ENCODE measurements around the gene SAMHD1. TPM values are rescaled to one million over a fixed set of nuclear protein-coding genes. Genes with fewer than 3 reads are reported as not detected.
A peak's percentile ranks its signal among the peaks of the same experiment; 100 is the strongest.

Gene SAMHD1
- total and polyA plus RNA-seq, 2 donors (not counting 1 experiment from before 2014, with no cell fraction given) = 7.9 to 12.8 TPM

GRCh38 chr20:36866164-36866563 lies 85.3 kb downstream of the SAMHD1 start:
- Histone ChIP-seq H3K9ac (ENCODE audit: low read length) (no peak overlapping the region), H3K4me1 (ENCODE audit: control insufficient read depth in 2 of 2, insufficient read depth in 2 of 2, low read length in 2 of 2) (peaks cover 34 to 44% of the 10 kb centered on the region in 2 donors), H3K4me2 (replicated peaks; ENCODE audit: low read depth, low read length, poor library complexity, severe bottlenecking) (no peak overlapping the region), H3K4me3 (ENCODE audit: control extremely low read depth in 1 of 5, extremely low read depth in 1 of 5, insufficient read depth in 1 of 5, low read depth in 2 of 5, low read length in 4 of 5) (no peak overlapping the region), H3K27me3 (replicated peaks in 1 of 4; ENCODE audit: control extremely low read depth in 1 of 4, control insufficient read depth in 3 of 4, insufficient read depth in 4 of 4, low read length in 3 of 4) (no peaks in the 10 kb centered on the region), H3K9me3 (ENCODE audit: control extremely low read depth in 1 of 3, control insufficient read depth in 2 of 3, insufficient read depth in 1 of 3, low read length in 2 of 3) (no peaks in the 10 kb centered on the region), H3K79me2 (ENCODE audit: control insufficient read depth, insufficient read depth, low read length) (peaks cover 13% of the 10 kb centered on the region), H3K36me3 (replicated peaks in 1 of 2; ENCODE audit: control extremely low read depth in 1 of 2, control insufficient read depth in 1 of 2, extremely low read depth in 1 of 2, insufficient read depth in 2 of 2, low read length in 1 of 2) (no peaks in the 10 kb centered on the region), H2AFZ (ENCODE audit: insufficient read depth, low read depth, low read length, poor library complexity, severe bottlenecking) (no peak overlapping the region), H4K20me1 (ENCODE audit: control insufficient read depth, insufficient read depth, low read length, poor library complexity, severe bottlenecking) (peaks cover 14% of the 10 kb centered on the region), H3K27ac (ENCODE audit: low read length in 2 of 2) (peak overlapping the region in 1 of 2 donors; percentile 62)
- ATAC-seq (ENCODE audit: low read depth) (no peak), DNase-seq (no peak)
- WGBS (ENCODE audit: insufficient coverage) = 100% methylated on average over 1 of the region's 7 CpGs
- H3K27me3 Mint-ChIP-seq = no peaks in the 10 kb centered on the region
- H3K9me3 Mint-ChIP-seq (ENCODE audit: insufficient read depth) = no peaks in the 10 kb centered on the region
- TF ChIP-seq, protein P1, sequence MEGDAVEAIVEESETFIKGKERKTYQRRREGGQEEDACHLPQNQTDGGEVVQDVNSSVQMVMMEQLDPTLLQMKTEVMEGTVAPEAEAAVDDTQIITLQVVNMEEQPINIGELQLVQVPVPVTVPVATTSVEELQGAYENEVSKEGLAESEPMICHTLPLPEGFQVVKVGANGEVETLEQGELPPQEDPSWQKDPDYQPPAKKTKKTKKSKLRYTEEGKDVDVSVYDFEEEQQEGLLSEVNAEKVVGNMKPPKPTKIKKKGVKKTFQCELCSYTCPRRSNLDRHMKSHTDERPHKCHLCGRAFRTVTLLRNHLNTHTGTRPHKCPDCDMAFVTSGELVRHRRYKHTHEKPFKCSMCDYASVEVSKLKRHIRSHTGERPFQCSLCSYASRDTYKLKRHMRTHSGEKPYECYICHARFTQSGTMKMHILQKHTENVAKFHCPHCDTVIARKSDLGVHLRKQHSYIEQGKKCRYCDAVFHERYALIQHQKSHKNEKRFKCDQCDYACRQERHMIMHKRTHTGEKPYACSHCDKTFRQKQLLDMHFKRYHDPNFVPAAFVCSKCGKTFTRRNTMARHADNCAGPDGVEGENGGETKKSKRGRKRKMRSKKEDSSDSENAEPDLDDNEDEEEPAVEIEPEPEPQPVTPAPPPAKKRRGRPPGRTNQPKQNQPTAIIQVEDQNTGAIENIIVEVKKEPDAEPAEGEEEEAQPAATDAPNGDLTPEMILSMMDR (IDR thresholded peaks at IDR 0.05) = no peak
- TF ChIP-seq EZH2 (IDR thresholded peaks at IDR 0.05; ENCODE audit: borderline replicate concordance, insufficient read depth, low read depth, low read length, poor library complexity, severe bottlenecking) = no peak
- ChIA-PET CTCF (interaction anchor here (1.1 to 2.1 kb wide), 4 partner anchors 12 to 254 kb away, joined by 3 to 11 read pairs (median 4); no protein-coding TSS in a partner anchor), POLR2A (no interaction called here)
- intact Hi-C loops (cut with micrococcal nuclease) = loop anchor here (10.0 kb wide), 1 partner anchor 401 kb away; no protein-coding TSS in a partner anchor
- peak overlapping the region; percentile 91 for H3K27ac Mint-ChIP-seq
- peaks cover 38% of the 10 kb centered on the region for H3K4me1 Mint-ChIP-seq
- peak overlapping the region; percentile 82 for H3K4me3 Mint-ChIP-seq

DNA sequence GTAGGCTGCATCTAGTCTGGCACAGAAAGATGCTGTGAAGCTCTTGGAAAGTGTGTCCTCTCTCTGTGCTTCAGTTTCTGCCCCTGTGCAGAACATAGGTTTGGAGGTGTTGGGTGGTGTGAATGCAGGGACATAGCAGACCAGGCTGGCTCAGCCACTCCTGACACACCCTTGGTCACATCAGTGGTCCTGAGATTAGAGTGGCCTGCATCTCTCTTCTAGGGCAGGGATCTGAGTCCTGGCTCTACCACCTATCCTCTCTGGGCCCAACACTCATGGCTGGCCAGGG lies 85.7 kb downstream of the SAMHD1 start:
- H3K4me1 ChIP-seq (ENCODE audit: control insufficient read depth in 2 of 2, insufficient read depth in 2 of 2, low read length in 2 of 2) = peaks cover 37 to 47% of the 10 kb centered on the region in 2 donors
- H3K27me3 ChIP-seq (replicated peaks in 1 of 4; ENCODE audit: control extremely low read depth in 1 of 4, control insufficient read depth in 3 of 4, insufficient read depth in 4 of 4, low read length in 3 of 4) = no peaks in the 10 kb centered on the region
- H3K4me3 Mint-ChIP-seq = peak overlapping the region; percentile 82
- no peak overlapping the region for H3K9ac ChIP-seq (ENCODE audit: low read length)
- peaks cover 16% of the 10 kb centered on the region for H4K20me1 ChIP-seq (ENCODE audit: control insufficient read depth, insufficient read depth, low read length, poor library complexity, severe bottlenecking)
- no peaks in the 10 kb centered on the region for H3K9me3 ChIP-seq (ENCODE audit: control extremely low read depth in 1 of 3, control insufficient read depth in 2 of 3, insufficient read depth in 1 of 3, low read length in 2 of 3)
- H3K9me3 Mint-ChIP-seq (ENCODE audit: insufficient read depth) = no peaks in the 10 kb centered on the region
- no peak overlapping the region for H2AFZ ChIP-seq (ENCODE audit: insufficient read depth, low read depth, low read length, poor library complexity, severe bottlenecking)
- H3K4me3 ChIP-seq (ENCODE audit: control extremely low read depth in 1 of 5, extremely low read depth in 1 of 5, insufficient read depth in 1 of 5, low read depth in 2 of 5, low read length in 4 of 5) = no peak overlapping the region
- no peak overlapping the region for H3K27ac Mint-ChIP-seq
- intact Hi-C loops (cut with micrococcal nuclease) = loop anchor here (10.0 kb wide), 1 partner anchor 401 kb away; no protein-coding TSS in a partner anchor
- POLR2A ChIA-PET = no interaction called here
- CTCF ChIA-PET = interaction anchor here (1.7 to 6.1 kb wide), 3 partner anchors 30 to 253 kb away, joined by 3 to 80 read pairs (median 33); no protein-coding TSS in a partner anchor
- DNase-seq (no peak), ATAC-seq (ENCODE audit: low read depth) (no peak)
- peaks cover 17% of the 10 kb centered on the region for H3K79me2 ChIP-seq (ENCODE audit: control insufficient read depth, insufficient read depth, low read length)
- H3K4me1 Mint-ChIP-seq = peaks cover 40% of the 10 kb centered on the region
- TF ChIP-seq, protein P1 (IDR thresholded peaks at IDR 0.05) = no peak
- TF ChIP-seq EZH2 (IDR thresholded peaks at IDR 0.05; ENCODE audit: borderline replicate concordance, insufficient read depth, low read depth, low read length, poor library complexity, severe bottlenecking) = no peak
- H3K4me2 ChIP-seq (replicated peaks; ENCODE audit: low read depth, low read length, poor library complexity, severe bottlenecking) = no peak overlapping the region
- no peaks in the 10 kb centered on the region for H3K27me3 Mint-ChIP-seq
- H3K27ac ChIP-seq (ENCODE audit: low read length in 2 of 2) = no peak overlapping the region
- H3K36me3 ChIP-seq (replicated peaks in 1 of 2; ENCODE audit: control extremely low read depth in 1 of 2, control insufficient read depth in 1 of 2, extremely low read depth in 1 of 2, insufficient read depth in 2 of 2, low read length in 1 of 2) = no peaks in the 10 kb centered on the region
